Dermis lymphatic vessel endothelial cell (primary cell): ENCODE measurements around the gene GALNT14. TPM values are rescaled to one million over a fixed set of nuclear protein-coding genes. Genes with fewer than 3 reads are reported as not detected.

Experiments used
- total RNA-seq: library from RNA; depleted of rRNA; stranded (reverse); fragments of >200 nt; gene quantifications from 2 replicates; pipeline ENCODE4 v1.2.1, GENCODE V29; 2014

The GALNT14 gene, protein sequence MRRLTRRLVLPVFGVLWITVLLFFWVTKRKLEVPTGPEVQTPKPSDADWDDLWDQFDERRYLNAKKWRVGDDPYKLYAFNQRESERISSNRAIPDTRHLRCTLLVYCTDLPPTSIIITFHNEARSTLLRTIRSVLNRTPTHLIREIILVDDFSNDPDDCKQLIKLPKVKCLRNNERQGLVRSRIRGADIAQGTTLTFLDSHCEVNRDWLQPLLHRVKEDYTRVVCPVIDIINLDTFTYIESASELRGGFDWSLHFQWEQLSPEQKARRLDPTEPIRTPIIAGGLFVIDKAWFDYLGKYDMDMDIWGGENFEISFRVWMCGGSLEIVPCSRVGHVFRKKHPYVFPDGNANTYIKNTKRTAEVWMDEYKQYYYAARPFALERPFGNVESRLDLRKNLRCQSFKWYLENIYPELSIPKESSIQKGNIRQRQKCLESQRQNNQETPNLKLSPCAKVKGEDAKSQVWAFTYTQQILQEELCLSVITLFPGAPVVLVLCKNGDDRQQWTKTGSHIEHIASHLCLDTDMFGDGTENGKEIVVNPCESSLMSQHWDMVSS
- total RNA-seq: 0.11 TPM in 1 of 2 replicates, not detected in the other

DNA sequence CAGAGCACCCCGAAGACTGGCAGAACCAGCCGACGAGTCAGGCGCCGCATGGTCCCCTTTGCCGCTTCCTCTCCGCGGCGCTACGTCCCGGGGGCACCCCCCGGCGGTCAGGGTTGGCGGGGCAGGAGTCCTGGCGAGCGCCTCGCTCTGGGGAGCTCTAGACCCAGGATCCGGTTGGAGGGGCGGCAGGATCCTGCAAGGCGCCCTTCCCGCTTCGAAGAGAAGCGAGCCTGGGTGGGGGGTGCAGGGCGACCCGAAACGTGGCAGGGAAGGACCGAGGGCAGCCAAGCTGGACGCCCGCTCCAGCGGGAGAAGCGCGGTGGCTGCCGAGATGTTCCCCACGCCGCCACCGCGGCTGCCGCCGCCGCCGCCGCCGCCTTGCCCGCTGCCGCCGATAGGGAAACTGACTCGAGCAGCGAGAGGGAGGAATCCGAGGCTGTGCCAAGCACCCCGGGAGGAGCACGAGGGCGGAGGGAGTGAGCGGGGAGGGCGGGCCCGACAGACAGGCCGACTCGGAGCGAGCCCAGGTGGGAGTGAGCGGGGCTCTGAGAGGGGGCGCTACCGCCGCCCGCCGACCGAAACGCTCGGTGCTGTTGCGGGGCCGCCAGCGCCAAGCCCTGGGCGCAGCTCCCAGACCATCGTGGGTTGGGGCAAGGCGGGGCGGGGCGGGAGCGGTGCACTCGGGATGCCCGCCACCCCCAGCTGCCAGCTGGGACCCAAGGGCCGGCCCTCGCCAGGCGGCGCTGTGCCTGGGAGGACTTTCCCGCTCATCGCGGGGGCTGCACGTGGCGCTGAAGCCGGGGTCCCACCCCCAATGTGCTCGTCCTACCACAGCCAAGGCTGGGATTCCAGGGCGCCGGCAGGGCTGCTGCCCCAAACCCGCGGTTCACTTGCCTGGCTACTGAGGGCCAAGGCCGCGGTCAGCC lies at the start of gene GALNT14:
GALNT14 (minus strand) TSS at position 404 of the 926 bp plus-strand sequence; CDS start at position 50, 354 bp downstream.

Other genes with a start within 250 kb of the GALNT14 start
- under 0.01 and 0.09 TPM in 2 replicates for gene CAPN14, start 79.1 kb upstream of the GALNT14 start, total RNA-seq
- 6.6 and 10.8 TPM in 2 replicates for gene EHD3, start 95.7 kb upstream of the GALNT14 start, total RNA-seq